Measurements from ENCODE around the gene NME1.

DNA sequence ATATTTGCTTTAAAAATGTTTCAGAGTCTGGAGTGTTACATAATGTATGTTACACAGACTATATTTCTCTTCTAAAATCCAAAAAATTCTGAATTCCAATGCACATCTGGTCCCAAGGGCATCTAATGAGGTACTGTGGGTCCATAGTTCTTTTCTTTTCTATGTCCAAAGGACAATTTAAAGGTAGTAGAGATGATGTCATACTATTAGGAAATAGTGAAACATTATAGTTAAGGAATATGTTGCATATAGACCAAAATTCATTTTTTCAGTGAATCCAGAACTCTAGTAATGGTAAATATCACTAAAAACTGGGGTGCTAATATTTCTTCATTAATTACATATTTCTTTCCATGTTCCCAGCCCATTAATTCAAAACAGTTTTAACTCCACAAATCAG lies 35.8 kb downstream of the NME1 start:
- no peak for TF ChIP-seq POLR2A (IDR thresholded peaks at IDR 0.05)
- TF ChIP-seq, protein P1, sequence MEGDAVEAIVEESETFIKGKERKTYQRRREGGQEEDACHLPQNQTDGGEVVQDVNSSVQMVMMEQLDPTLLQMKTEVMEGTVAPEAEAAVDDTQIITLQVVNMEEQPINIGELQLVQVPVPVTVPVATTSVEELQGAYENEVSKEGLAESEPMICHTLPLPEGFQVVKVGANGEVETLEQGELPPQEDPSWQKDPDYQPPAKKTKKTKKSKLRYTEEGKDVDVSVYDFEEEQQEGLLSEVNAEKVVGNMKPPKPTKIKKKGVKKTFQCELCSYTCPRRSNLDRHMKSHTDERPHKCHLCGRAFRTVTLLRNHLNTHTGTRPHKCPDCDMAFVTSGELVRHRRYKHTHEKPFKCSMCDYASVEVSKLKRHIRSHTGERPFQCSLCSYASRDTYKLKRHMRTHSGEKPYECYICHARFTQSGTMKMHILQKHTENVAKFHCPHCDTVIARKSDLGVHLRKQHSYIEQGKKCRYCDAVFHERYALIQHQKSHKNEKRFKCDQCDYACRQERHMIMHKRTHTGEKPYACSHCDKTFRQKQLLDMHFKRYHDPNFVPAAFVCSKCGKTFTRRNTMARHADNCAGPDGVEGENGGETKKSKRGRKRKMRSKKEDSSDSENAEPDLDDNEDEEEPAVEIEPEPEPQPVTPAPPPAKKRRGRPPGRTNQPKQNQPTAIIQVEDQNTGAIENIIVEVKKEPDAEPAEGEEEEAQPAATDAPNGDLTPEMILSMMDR (IDR thresholded peaks at IDR 0.05 in 4 of 5, conservative IDR thresholded peaks at IDR 0.05 in 1 of 5), result no peak

All from gastrocnemius medialis (tissue), 4 donors.